Neural cell (in vitro differentiated cells): ENCODE data around the gene PDS5A. TPM values are rescaled to one million over a fixed set of nuclear protein-coding genes. Genes with fewer than 3 reads are reported as not detected.

Experiments
- H2AFZ ChIP-seq: fragments of 200-600, 300-800 bp; sonication (generic), shearing (Covaris generic); 2 replicates; pipeline ENCODE4 v1.6.0; 2014; ENCODE audit warnings: low read depth, mild to moderate bottlenecking, antibody characterized with exemption, low read length, moderate library complexity
- H3F3A ChIP-seq: fragments of 200-600 bp; shearing (Covaris generic); 2 replicates; pipeline ENCODE4 v1.6.1; 2016; ENCODE audit warnings: mild to moderate bottlenecking, moderate library complexity, mixed read lengths, antibody characterized with exemption, low read length; ENCODE audit not compliant: insufficient read depth, poor library complexity, severe bottlenecking
- H3K27ac ChIP-seq: fragments of 200-600, 300-800 bp; sonication (generic), shearing (Covaris generic); 2 replicates; pipeline ENCODE4 v1.5.1; 2014; ENCODE audit warnings: mild to moderate bottlenecking, low read length, moderate library complexity
- H3K27me3 ChIP-seq: fragments of 300-800, 200-600 bp; sonication (generic), shearing (Covaris generic); 2 replicates; pipeline ENCODE4 v1.6.0; 2014; ENCODE audit warnings: mild to moderate bottlenecking, low read depth, low read length, moderate library complexity; ENCODE audit not compliant: insufficient read depth
- H3K36me3 ChIP-seq: fragments of 300-800, 200-600 bp; sonication (generic), shearing (Covaris generic); 2 replicates; pipeline ENCODE4 v1.5.1; 2014; ENCODE audit warnings: mild to moderate bottlenecking, antibody characterized with exemption, low read length, moderate library complexity; ENCODE audit not compliant: insufficient read depth
- H3K4me2 ChIP-seq: fragments of 300-800, 200-600 bp; sonication (generic), shearing (Covaris generic); 2 replicates; pipeline ENCODE4 v1.6.0; 2014; ENCODE audit warnings: mild to moderate bottlenecking, low read length
- H3K4me3 ChIP-seq: fragments of 300-800, 200-600 bp; sonication (generic), shearing (Covaris generic); 2 replicates; pipeline ENCODE4 v1.5.1; 2014; ENCODE audit warnings: mild to moderate bottlenecking, low read length, moderate library complexity
- H3K79me2 ChIP-seq: fragments of 200-600 bp; shearing (Covaris generic); replicated peaks from 2 replicates; pipeline ENCODE4 v1.6.0; 2014; ENCODE audit warnings: mild to moderate bottlenecking, low read length, moderate library complexity; ENCODE audit not compliant: insufficient read depth
- H3K9ac ChIP-seq: fragments of 300-800, 200-600 bp; sonication (generic), shearing (Covaris generic); 2 replicates; pipeline ENCODE4 v1.6.1; 2016; ENCODE audit warnings: mild to moderate bottlenecking, low read length, mixed read lengths
- H3K9me2 ChIP-seq: fragments of 200-600 bp; shearing (Covaris generic); 2 replicates; pipeline ENCODE4 v1.6.1; 2016; ENCODE audit warnings: mild to moderate bottlenecking, low read length, mixed read lengths; ENCODE audit not compliant: insufficient read depth
- H3K9me3 ChIP-seq: fragments of 200-600, 300-800 bp; sonication (generic), shearing (Covaris generic); 2 replicates; pipeline ENCODE4 v1.6.1; 2016; ENCODE audit warnings: mild to moderate bottlenecking, mixed run types, low read length, moderate library complexity, mixed read lengths
- H4K20me1 ChIP-seq: fragments of 200-600 bp; shearing (Covaris generic); 2 replicates; pipeline ENCODE4 v1.6.1; 2016; ENCODE audit warnings: mild to moderate bottlenecking, mixed run types; ENCODE audit not compliant: insufficient read depth
- CTCF ChIP-seq: fragments of 450-650 bp; IDR thresholded peaks from 2 replicates; pipeline ENCODE4 v1.5.1; 2014; ENCODE audit warnings: antibody characterized with exemption, mild to moderate bottlenecking, moderate library complexity; ENCODE audit not compliant: poor library complexity, severe bottlenecking
- EP300 ChIP-seq: fragments of 450-650 bp; conservative IDR thresholded peaks from 2 replicates; pipeline ENCODE4 v1.6.1; 2014; ENCODE audit warnings: antibody characterized with exemption, mild to moderate bottlenecking, moderate library complexity; ENCODE audit not compliant: poor library complexity, severe bottlenecking
- EZH2 ChIP-seq: fragments of 200-600, 300-800 bp; shearing (Covaris generic), sonication (generic); IDR thresholded peaks from 2 replicates; pipeline ENCODE4 v1.6.1; 2014; ENCODE audit warnings: antibody characterized with exemption, low read length, borderline replicate concordance, mild to moderate bottlenecking; ENCODE audit not compliant: insufficient read depth, poor library complexity, severe bottlenecking
- MXI1 ChIP-seq: fragments of 450-650 bp; conservative IDR thresholded peaks from 2 replicates; pipeline ENCODE4 v1.6.1; 2014; ENCODE audit warnings: antibody characterized with exemption, mild to moderate bottlenecking; ENCODE audit not compliant: poor library complexity, severe bottlenecking
- POLR2AphosphoS5 ChIP-seq: IDR thresholded peaks from 2 replicates; pipeline ENCODE4 v1.6.1; 2012
- RAD21 ChIP-seq: fragments of 450-650 bp; conservative IDR thresholded peaks from 2 replicates; pipeline ENCODE4 v1.6.1; 2014; ENCODE audit warnings: antibody characterized with exemption, mild to moderate bottlenecking, moderate library complexity
- SMC3 ChIP-seq: fragments of 450-650 bp; conservative IDR thresholded peaks from 2 replicates; pipeline ENCODE4 v1.6.1; 2014; ENCODE audit warnings: antibody characterized with exemption, mild to moderate bottlenecking, moderate library complexity; ENCODE audit not compliant: poor library complexity
- TAF1 ChIP-seq: IDR thresholded peaks from 2 replicates; pipeline ENCODE4 v1.6.1; 2012; ENCODE audit warnings: low read depth
- polyA plus RNA-seq: library from polyadenylated mRNA; depleted of rRNA; stranded (reverse); fragments of >200 nt; gene quantifications from 2 replicates; pipeline ENCODE4 v1.2.3, GENCODE V29; 2014
- TF ChIP-seq, protein P1 (sequence below): IDR thresholded peaks from 2 replicates; pipeline ENCODE4 v1.6.1; 2012; ENCODE audit warnings: borderline replicate concordance

PDS5A gene
- polyA plus RNA-seq, 1 donor from 2014 or later = 46.3 TPM

GRCh38 chr4:39936565-39937418 is 40.9 kb downstream of the PDS5A start:
- TF ChIP-seq EZH2 (no peak), POLR2AphosphoS5 (no peak), MXI1 (no peak), RAD21 (no peak), SMC3 (no peak), CTCF (no peak), EP300 (no peak), TAF1 (no peak)
- TF ChIP-seq, protein P1, sequence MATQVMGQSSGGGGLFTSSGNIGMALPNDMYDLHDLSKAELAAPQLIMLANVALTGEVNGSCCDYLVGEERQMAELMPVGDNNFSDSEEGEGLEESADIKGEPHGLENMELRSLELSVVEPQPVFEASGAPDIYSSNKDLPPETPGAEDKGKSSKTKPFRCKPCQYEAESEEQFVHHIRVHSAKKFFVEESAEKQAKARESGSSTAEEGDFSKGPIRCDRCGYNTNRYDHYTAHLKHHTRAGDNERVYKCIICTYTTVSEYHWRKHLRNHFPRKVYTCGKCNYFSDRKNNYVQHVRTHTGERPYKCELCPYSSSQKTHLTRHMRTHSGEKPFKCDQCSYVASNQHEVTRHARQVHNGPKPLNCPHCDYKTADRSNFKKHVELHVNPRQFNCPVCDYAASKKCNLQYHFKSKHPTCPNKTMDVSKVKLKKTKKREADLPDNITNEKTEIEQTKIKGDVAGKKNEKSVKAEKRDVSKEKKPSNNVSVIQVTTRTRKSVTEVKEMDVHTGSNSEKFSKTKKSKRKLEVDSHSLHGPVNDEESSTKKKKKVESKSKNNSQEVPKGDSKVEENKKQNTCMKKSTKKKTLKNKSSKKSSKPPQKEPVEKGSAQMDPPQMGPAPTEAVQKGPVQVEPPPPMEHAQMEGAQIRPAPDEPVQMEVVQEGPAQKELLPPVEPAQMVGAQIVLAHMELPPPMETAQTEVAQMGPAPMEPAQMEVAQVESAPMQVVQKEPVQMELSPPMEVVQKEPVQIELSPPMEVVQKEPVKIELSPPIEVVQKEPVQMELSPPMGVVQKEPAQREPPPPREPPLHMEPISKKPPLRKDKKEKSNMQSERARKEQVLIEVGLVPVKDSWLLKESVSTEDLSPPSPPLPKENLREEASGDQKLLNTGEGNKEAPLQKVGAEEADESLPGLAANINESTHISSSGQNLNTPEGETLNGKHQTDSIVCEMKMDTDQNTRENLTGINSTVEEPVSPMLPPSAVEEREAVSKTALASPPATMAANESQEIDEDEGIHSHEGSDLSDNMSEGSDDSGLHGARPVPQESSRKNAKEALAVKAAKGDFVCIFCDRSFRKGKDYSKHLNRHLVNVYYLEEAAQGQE = no peak
- no peak overlapping the region for H3K4me3 ChIP-seq
- no peak overlapping the region for H3K9ac ChIP-seq
- H3K27me3 ChIP-seq = no peaks in the 10 kb centered on the region
- no peak overlapping the region for H3K27ac ChIP-seq
- H3K9me2 ChIP-seq = no peaks in the 10 kb centered on the region
- no peaks in the 10 kb centered on the region for H3F3A ChIP-seq
- H3K9me3 ChIP-seq = no peaks in the 10 kb centered on the region
- H3K4me2 ChIP-seq = no peak overlapping the region
- no peak overlapping the region for H2AFZ ChIP-seq
- no peaks in the 10 kb centered on the region for H3K36me3 ChIP-seq
- peaks cover 54% of the 10 kb centered on the region for H3K79me2 ChIP-seq
- no peaks in the 10 kb centered on the region for H4K20me1 ChIP-seq

DNA sequence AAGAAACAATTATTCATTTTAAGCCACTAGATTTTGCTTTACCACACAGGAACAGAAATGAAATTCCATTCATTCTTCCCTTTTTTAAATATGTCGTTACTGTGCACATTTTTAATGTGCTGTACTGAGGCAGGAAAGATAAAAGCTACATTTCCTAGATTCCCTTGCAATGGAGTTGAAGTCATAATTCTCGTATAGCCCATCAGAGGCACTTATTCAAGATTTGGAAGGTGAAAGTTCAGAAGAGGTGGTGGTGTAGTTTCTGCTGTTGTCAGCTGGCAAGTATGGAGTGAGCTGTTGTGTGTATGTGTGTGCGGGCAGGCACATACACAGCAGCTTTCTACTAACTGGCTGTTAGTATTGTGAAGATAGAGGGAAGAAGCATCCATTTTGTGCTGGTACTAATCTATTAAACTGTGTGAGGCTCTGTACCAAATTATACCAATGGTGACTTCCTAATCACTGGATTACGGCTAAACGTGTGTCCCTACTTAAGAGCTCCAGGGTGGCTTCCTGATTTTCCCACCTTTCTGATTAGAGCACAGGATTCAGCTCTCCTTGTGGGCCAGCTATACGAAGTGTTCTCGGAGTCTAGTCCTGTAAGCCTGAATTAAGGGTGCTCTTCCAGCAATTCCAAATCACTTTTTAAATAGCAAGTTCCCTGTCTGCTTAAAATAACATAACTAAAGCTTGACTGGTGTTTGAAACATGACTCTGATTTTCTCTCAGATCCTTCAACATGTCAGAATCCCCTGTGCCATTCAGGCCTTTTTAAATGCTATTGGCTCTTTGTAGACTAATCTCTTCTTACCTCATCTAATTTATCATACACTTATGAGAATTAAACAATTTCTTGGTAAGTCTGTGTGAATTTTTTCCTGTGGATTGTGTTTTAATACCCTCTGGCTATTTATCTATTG is 43.8 kb downstream of the PDS5A start:
- no peaks in the 10 kb centered on the region for H4K20me1 ChIP-seq
- no peak overlapping the region for H2AFZ ChIP-seq
- H3K4me3 ChIP-seq = no peak overlapping the region
- no peaks in the 10 kb centered on the region for H3K9me2 ChIP-seq
- no peaks in the 10 kb centered on the region for H3F3A ChIP-seq
- H3K79me2 ChIP-seq = peaks cover 42% of the 10 kb centered on the region
- H3K9me3 ChIP-seq = no peaks in the 10 kb centered on the region
- no peak overlapping the region for H3K9ac ChIP-seq
- no peak overlapping the region for H3K4me2 ChIP-seq
- no peak overlapping the region for H3K27ac ChIP-seq
- no peaks in the 10 kb centered on the region for H3K36me3 ChIP-seq
- TF ChIP-seq RAD21 (no peak), TAF1 (no peak), EZH2 (no peak), EP300 (no peak), SMC3 (no peak), CTCF (no peak), POLR2AphosphoS5 (no peak), MXI1 (no peak)
- TF ChIP-seq, protein P1 = no peak
- H3K27me3 ChIP-seq = no peaks in the 10 kb centered on the region
